Adrenal gland (tissue), 12 donors: ENCODE results near the gene SLCO2A1. TPM values are rescaled to one million over a fixed set of nuclear protein-coding genes. Genes with fewer than 3 reads are reported as not detected.

Experiments
- DNase-seq, 7 donors: peaks; one replicate each; pipeline ENCODE4 v3.0.0-alpha.2; 2019 to 2020
- H3K27ac ChIP-seq, 5 donors: fragments of 200-600 bp; sonication (generic) in 4 of 5; 1 replicate in 3 of 5; 2 replicates in 2 of 5; pipeline versions ENCODE4 v1.5.1 to v1.8.0; 2016 to 2020; ENCODE audit warnings: mild to moderate bottlenecking in 1 of 5
- H3K27me3 ChIP-seq: fragments of 200-600 bp; 2 replicates; pipeline ENCODE4 v1.8.0; 2021
- H3K36me3 ChIP-seq, 2 donors: fragments of 200-600 bp; replicated peaks in 1 of 2; 1 replicate in 1 of 2; 2 replicates in 1 of 2; pipeline versions ENCODE4 v1.5.1 to v1.8.0; 2018 to 2022
- H3K4me1 ChIP-seq, 2 donors: fragments of 200-600 bp; replicated peaks in 1 of 2; 1 replicate in 1 of 2; 2 replicates in 1 of 2; pipeline versions ENCODE4 v1.5.1 to v1.8.0; 2018 to 2021
- H3K4me3 ChIP-seq, 4 donors: fragments of 200-600 bp; sonication (generic) in 3 of 4; one replicate each; pipeline ENCODE4 v1.5.1; 2016 to 2018
- H3K9me3 ChIP-seq, 3 donors: fragments of 200-600 bp; sonication (generic) in 1 of 3; replicated peaks in 1 of 3; 1 replicate in 2 of 3; 2 replicates in 1 of 3; pipeline versions ENCODE4 v1.5.1 to v1.8.0; 2016 to 2021
- CTCF ChIP-seq, 6 experiments: fragments of 450-650 bp in 4 of 6; fragments of 200-600 bp in 2 of 6; sonication (generic) in 1 of 6; IDR thresholded peaks; 1 replicate in 5 of 6; 2 replicates in 1 of 6; pipeline versions ENCODE4 v1.5.1 to v1.8.0; 2016 to 2021; ENCODE audit warnings: antibody characterized with exemption in 6 of 6, mild to moderate bottlenecking in 2 of 6, moderate library complexity in 1 of 6
- POLR2A ChIP-seq, 2 donors: fragments of 450-650 bp; IDR thresholded peaks; one replicate each; pipeline ENCODE4 v1.6.1; 2017; ENCODE audit warnings: antibody characterized with exemption in 2 of 2, mild to moderate bottlenecking in 2 of 2, moderate library complexity in 1 of 2
- WGBS, 4 donors: extraction: QIAGEN DNeasy Blood & Tissue Kit in 2 of 4; methylation state at CpG; one replicate each; pipeline versions ENCODE4 v1.1.5 to v1.1.7; 2013 to 2017; 5-methylcytosine and 5-hydroxymethylcytosine counted together
- intact Hi-C, 2 donors: fragments of 100-400 bp; cut with DNase I; formaldehyde crosslinking; loops; one replicate each; pipeline versions ENCODE4 v1.14.1 to v1.15.0; 2022 to 2023
- polyA plus RNA-seq, 3 donors: library from polyadenylated mRNA; stranded (reverse); fragments of 200-250 nt in 2 of 3; fragments of 350-450 nt in 1 of 3; fragmentation: Illumina TruSeq in 1 of 3; extraction: RNeasy Lipid Tissue Mini Kit (QIAGEN cat#74804) in 1 of 3; gene quantifications; one replicate each; pipeline ENCODE4 v1.2.3, GENCODE V29; 2013 to 2014
- total RNA-seq, 9 donors: library from RNA; depleted of rRNA in 4 of 9; stranded (reverse); fragments of >200 nt in 4 of 9; fragments of 120-200 nt in 1 of 9; fragmentation: NEBNext Ultra II Directional in 1 of 9; extraction: Animal tissue kit (Norgen Biotek cat#: 25700) in 1 of 9; gene quantifications; one replicate each; pipeline versions ENCODE4 v1.1.0 to v1.2.4, GENCODE V29; 2013 to 2023
- donor health status: healthy with polysubstance abuse.
- donor health status: Bipolar disorder and iron deficiency.
- donor health status: DM: yes; HTN: yes; CAD: no.
- donor health status: DM: no; HTN: no; CAD: no.
- donor health status: DM: no; HTN: no; CAD: no.
- donor health status: DM: yes; HTN: yes; CAD: no.

Gene SLCO2A1
- total and polyA plus RNA-seq, 12 donors: 2.3 to 141 (median 29.5) TPM

- H3K27me3 ChIP-seq: no peaks in the 10 kb centered on the region
- H3K4me1 ChIP-seq: no peaks in the 10 kb centered on the region
- TF ChIP-seq POLR2A (IDR thresholded peaks at IDR 0.05) (no peak), CTCF (IDR thresholded peaks at IDR 0.05) (no peak)
- no peaks in the 10 kb centered on the region for H3K9me3 ChIP-seq
- no peaks in the 10 kb centered on the region for H3K36me3 ChIP-seq
- H3K27ac ChIP-seq: no peak overlapping the region
- no peak overlapping the region for H3K4me3 ChIP-seq
- 74 to 81% (median 78%) methylated on average over 4 to 5 of the region's 5 CpGs for WGBS, 4 donors
- intact Hi-C loops: no loop called here
- no peak for DNase-seq
Measured at GRCh38 chr3:134001251-134001650, 28.5 kb downstream of the SLCO2A1 start.

GRCh38 chr3:133999891-134000685, 29.6 kb downstream of the SLCO2A1 start:
- 75 to 83% (median 77%) methylated on average over 13 of the region's 13 CpGs for WGBS, 4 donors
- no peak for DNase-seq
- TF ChIP-seq POLR2A (IDR thresholded peaks at IDR 0.05) (no peak), CTCF (IDR thresholded peaks at IDR 0.05) (no peak)
- no peaks in the 10 kb centered on the region for H3K4me1 ChIP-seq
- intact Hi-C loops: no loop called here
- no peaks in the 10 kb centered on the region for H3K27me3 ChIP-seq
- H3K36me3 ChIP-seq: no peaks in the 10 kb centered on the region
- H3K4me3 ChIP-seq: no peak overlapping the region
- H3K27ac ChIP-seq: no peak overlapping the region
- H3K9me3 ChIP-seq: no peaks in the 10 kb centered on the region

- WGBS, 4 donors: 70 to 78% (median 71%) methylated on average over 8 to 9 of the region's 9 CpGs
- no peaks in the 10 kb centered on the region for H3K27me3 ChIP-seq
- no peak overlapping the region for H3K4me3 ChIP-seq
Measured at GRCh38 chr3:133998691-133999241, 31.0 kb downstream of the SLCO2A1 start.

More at GRCh38 chr3:133998691-133999241, 31.0 kb downstream of the SLCO2A1 start:
- intact Hi-C loops: no loop called here
- peak in 1 of 7 donors; percentile 7 for DNase-seq
- Histone ChIP-seq H3K27ac (no peak overlapping the region), H3K36me3 (no peaks in the 10 kb centered on the region), H3K9me3 (no peaks in the 10 kb centered on the region), H3K4me1 (no peaks in the 10 kb centered on the region)
- TF ChIP-seq POLR2A (IDR thresholded peaks at IDR 0.05) (no peak), CTCF (IDR thresholded peaks at IDR 0.05) (no peak)
